GM19043 (cell line): ENCODE results near the gene PCED1B.
A peak's percentile ranks its signal among the peaks of the same experiment; 100 is the strongest.
"Not testable (repeated sequence)": the region's sequence is repeated elsewhere in the genome, so short reads cannot be mapped to it uniquely, and the experiment has no call there.

Experiments
- ATAC-seq: cut with Tn5 transposase; IDR thresholded peaks from one replicate; pipeline ENCODE4 v1.9.1; 2021; ENCODE audit warnings: low read depth; ENCODE audit not compliant: unreplicated experiment

The PCED1B gene

DNA sequence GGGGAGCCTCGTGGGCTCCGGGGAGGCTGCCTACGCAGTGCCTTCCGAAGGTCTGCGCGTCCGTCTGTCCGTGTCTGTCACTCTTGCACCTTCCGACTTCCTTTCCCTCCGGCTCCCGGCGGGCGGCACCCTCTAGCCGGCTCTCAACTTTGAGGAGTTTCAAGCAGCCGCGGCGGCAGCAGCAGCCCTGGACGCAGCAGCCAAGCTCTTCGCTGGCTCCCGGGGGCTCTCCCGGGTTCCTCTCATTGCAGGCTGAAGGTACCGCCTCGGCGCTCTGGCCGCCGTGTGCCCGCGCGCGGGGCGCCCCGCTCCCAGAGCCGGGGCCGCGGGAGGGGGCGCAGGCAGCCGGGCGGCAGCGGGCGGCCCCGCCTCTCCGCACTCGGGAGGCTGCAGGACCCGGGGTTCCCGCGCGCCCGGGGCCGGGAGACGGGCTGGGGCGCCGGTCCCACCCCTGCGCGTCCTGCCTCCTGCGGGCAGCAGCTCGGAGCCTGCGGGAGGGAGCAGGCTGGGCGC is at the start of gene PCED1B, which contains the start of gene AMIGO2:
PCED1B (plus strand) TSS at position 154 of the 513 bp plus-strand sequence. CDS start 155,443 bp downstream, outside the sequence.
AMIGO2 (minus strand) TSS at position 492 of the 513 bp plus-strand sequence. CDS start 957 bp downstream, outside the sequence.
- peak; percentile 66 for ATAC-seq

DNA sequence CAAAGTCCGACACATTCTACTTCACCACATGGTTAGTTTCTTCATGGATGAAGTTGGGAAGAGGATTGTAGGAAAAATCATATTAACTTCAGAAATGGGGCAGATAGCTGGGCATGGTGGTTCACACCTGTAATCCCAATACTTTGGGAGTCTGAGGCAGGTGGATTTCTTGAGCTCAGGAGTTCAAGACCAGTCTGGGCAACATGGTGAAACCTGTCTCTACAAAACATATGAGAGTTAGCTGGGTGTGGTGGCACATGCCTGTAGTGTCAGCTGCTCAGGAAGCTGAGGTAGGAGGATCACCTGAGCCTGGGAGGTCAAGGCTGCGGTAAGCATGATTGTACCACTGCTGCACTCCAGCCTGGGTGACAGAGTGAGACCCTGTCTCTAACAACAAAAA is 49.5 kb upstream of the PCED1B start:
- ATAC-seq = no peak

- no peak for ATAC-seq
Measured at GRCh38 chr12:47032644-47033043, 46.8 kb upstream of the PCED1B start.

GRCh38 chr12:47033081-47033480 is 46.3 kb upstream of the PCED1B start:
- no peak for ATAC-seq

DNA sequence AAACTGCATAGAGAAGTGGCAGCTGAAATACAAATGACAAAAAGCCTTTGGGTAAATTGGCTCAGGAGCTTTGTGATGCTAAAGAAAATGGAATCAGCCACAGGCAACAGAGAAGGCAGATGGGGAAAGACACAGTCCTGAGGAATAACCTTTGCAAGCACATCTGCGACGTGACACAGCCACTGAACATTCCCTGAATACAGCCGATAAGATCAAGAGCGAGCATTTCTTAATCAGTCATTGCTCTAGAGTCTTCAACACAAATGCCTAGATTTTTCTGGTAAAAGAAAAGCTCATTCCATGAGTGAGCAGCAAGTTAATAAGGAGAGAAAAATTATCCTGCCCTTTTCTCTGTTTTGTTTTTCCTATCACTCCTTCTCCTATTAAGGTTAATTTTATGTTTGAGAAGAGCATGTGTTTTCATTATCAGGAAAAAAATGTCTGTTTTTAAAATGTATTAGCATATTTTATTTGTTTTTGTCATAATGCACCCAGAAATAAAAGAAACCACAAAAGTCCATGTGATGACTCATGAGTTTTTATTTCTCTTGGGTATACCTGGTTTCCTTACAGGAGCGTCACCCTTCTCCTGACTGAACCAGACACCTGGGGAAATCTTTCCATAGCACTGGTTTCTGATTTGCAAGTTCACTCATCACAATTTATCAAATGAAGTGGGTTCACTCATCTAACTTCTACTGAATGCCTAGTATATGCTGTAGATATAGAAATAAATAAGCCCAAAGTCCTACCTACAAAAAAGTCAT is 45.4 kb upstream of the PCED1B start:
- no peak for ATAC-seq

DNA sequence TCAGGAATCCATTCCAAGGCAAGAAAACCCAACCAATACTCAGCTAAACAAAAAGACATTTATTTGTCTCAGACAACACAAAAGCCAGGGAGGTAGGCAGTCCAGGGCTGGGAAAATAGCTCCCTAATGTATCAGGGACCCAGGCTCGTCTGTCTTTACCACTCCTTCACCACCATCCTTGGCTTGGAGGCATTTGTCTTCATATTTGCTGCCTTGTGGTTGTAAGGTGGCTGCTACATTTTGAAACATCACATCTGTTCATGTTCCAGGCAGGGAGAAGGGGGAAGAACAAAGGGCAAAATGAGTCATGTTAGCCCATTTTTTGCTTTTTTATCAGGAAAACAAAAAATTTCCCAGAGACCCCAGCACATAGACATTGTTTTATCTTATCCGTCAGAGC is 44.8 kb upstream of the PCED1B start:
- no peak for ATAC-seq

DNA sequence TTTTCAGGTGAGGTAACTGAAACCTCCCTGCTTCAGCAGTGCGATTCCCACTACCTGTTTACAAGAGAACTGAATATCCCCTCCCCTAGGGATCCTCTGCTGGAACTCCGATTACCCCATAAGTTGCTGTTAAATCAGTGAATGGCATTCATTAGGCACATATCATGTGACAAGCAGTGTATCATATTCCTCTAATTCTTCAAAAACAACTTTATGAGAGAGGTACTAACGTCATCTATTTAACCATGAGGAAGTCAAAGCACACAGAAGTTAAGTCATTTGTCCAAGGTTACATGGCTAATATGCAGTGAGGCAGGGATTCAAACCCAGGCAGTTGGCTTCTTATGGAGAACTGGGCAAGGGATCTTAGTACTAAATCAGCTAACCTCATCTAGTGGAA is 43.9 kb upstream of the PCED1B start:
- ATAC-seq = no peak

DNA sequence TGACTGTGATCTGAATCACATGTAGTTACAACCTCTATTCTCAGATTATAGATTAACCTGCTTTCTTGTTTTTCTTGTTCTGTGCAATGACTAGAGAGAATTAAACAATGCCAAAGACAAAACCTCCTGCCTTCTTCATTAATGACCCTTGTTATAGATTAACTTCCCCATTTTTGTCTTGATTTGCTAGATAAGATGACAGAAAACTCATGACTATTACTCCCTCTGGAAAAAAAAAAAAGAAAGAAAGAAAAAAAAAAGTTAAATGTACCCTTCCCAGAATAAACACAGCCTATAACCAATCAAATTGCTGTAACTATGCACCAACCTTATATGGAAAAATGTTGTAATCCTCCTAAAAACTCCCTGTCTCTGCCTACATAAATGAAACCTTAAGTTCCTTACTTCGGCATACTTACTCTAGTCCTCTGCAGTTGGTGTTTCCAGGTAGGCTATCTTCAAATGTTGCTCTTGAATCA is 41.1 kb upstream of the PCED1B start:
- ATAC-seq = no peak

GRCh38 chr12:47039079-47039478 is 40.3 kb upstream of the PCED1B start:
- no peak for ATAC-seq

GRCh38 chr12:47039756-47040155 is 39.7 kb upstream of the PCED1B start:
- ATAC-seq = no peak

DNA sequence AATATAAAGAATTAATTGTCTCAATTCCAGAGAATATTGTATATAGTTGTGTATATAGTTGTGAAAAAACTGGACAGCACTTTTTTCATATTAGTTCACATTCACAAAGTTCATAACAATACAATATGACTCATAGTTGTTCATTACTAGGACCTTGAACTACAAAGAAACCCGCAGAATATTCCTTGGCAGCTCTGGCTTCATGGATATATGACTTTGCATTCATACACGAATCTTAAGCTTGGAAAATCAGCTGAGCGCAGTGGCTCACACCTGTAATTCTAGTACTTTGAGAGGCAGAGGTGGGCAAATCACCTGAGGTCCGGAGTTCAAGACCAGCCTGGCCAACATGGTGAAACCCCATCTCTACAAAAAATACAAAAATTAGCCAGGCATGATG is 38.1 kb upstream of the PCED1B start:
- no peak for ATAC-seq

DNA sequence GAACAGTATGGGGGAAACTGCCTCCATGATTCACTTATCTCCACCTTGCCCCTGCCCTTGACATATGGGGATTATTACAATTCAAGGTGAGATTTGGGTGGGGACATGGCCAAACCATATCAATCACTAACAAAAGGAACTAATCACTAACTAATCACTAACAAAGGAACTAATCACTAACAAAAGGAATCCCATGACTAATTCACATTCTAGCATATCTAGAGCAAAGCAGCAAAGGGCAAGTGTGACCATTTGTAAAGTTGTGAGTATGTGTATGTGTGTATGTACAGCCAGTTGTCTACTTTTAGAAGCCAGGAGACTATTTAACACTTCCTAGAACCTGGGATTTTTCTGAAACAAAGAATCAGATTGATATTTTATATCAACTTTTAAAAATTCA is 30.9 kb upstream of the PCED1B start:
- no peak for ATAC-seq

DNA sequence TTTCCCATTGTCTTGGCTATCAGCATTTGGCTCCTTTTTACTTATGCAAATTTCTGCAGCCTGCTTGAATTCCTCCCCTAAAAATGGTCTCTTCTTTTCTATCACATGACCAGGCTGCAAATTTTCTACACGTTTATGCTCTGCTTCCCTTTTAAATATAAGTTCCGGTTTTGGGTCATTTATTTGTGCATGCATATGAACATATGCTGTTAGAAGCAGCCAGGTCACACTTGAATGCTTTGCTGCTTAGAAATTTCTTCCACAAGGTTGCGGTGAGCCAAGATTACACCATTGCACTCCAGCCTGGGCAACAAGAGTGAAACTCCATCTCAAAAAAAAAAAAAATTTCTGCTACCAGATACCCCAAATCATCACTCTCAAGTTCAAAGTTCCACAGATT is 28.1 kb upstream of the PCED1B start:
- not testable (repeated sequence) for ATAC-seq

GRCh38 chr12:47052274-47052673 is 27.1 kb upstream of the PCED1B start:
- ATAC-seq = no peak

GRCh38 chr12:47053961-47054360 is 25.5 kb upstream of the PCED1B start:
- ATAC-seq = no peak

DNA sequence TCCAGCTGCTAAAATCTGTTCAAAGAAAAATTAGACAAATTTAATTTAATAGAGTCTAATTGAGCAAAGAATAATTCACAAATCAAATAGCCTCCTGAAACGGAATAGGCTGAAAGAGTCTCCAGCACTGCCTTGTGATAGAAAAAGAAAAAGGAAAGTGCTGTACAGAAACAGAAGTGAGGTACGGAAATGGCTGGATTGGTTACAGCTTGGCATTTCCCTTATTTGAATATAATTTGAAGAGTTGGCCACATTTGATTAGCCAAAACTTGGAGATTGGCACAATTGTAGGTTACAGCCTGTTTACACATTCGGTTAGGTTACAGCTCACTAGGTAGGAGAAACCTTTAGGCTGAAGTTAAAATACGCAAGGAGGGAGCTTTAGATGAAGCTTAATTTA is 24.8 kb upstream of the PCED1B start:
- ATAC-seq = no peak

GRCh38 chr12:47055856-47056255 is 23.6 kb upstream of the PCED1B start:
- not testable (repeated sequence) for ATAC-seq

DNA sequence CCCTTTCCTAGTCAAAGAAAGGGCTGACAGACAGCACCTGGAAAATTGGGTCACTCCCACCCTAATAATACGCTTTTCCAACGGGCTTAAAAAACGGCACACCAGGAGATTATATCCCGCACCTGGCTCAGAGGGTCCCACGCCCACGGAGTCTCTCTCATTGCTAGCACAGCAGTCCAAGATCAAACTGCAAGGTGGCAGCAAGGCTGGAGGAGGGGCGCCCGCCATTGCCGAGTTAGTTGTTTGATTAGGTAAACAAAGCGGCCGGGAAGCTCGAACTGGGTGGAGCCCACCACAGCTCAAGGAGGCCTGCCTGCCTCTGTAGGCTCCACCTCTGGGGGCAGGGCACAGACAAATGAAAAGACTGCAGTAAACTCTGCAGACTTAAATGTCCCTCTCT is 22.5 kb upstream of the PCED1B start:
- not testable (repeated sequence) for ATAC-seq

DNA sequence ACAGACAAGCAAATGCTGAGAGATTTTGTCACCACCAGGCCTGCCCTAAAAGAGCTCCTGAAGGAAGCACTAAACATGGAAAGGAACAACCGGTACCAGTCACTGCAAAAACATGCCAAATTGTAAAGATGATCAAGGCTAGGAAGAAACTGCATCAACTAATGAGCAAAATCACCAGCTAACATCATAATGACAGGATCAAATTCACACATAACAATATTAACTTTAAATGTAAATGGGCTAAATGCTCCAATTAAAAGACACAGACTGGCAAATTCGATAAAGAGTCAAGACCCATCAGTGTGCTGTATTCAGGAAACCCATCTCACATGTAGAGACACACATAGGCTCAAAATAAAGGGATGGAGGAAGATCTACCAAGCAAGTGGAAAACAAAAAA is 20.8 kb upstream of the PCED1B start:
- ATAC-seq = not testable (repeated sequence)

GRCh38 chr12:47065546-47065945 is 13.9 kb upstream of the PCED1B start:
- no peak for ATAC-seq

DNA sequence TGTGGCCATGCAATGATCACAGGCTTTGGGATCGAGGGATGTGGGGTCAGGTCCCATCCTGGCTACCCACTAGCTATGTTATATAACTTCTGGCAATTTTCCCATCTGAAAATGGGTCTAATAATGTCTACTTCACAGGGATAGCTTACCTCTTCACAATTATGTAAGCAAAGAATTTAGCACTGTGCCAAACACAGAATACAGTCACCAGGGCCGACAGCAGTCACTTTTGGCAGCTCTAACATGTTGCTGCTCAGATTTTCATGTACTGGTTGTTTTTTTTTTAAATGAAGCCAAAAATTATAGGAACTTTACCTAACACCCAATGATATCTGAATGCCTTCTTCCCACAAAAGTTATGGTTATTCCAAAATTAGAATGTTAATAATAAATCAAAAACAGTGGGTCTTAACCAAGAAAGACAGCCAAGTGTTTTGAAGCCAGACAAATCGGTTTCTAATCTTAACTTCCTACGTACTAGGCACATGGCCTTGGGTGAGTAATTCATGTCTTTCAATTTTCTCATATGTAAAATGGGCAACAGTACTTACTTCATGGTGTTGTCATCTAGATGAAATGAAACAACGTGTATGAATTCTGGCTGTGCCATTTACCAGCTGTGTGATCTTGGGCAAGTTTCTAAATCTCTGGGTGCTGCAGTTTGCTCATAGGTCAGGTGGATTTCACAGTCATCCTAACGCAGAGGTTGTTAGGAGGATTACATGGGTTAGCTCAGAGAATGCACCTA is 13.0 kb upstream of the PCED1B start:
- no peak for ATAC-seq
